Uterus (tissue), 4 donors: Measurements from ENCODE around the gene ZDHHC12. TPM values are rescaled to one million over a fixed set of nuclear protein-coding genes. Genes with fewer than 3 reads are reported as not detected.
A peak's percentile ranks its signal among the peaks of the same experiment; 100 is the strongest.

Experiments used
- DNase-seq, 2 donors: peaks; one replicate each; pipeline ENCODE4 v3.0.0-alpha.2; 2019 to 2020
- H3K27ac ChIP-seq, 2 donors: fragments of 200-600 bp; sonication (generic); 1 replicate in 1 of 2; 2 replicates in 1 of 2; pipeline ENCODE4 v1.5.1; 2016 to 2018
- H3K27me3 ChIP-seq, 2 donors: fragments of 200-600 bp; sonication (generic); one replicate each; pipeline ENCODE4 v1.5.1; 2018 to 2019; ENCODE audit warnings: control low read depth in 1 of 2
- H3K36me3 ChIP-seq, 2 donors: fragments of 200-600 bp; sonication (generic); one replicate each; pipeline ENCODE4 v1.5.1; 2019; ENCODE audit warnings: control low read depth in 1 of 2
- H3K4me1 ChIP-seq, 2 donors: fragments of 200-600 bp; sonication (generic); one replicate each; pipeline ENCODE4 v1.5.1; 2018 to 2019; ENCODE audit warnings: control low read depth in 1 of 2
- H3K4me3 ChIP-seq, 2 donors: fragments of 200-600 bp; sonication (generic); 1 replicate in 1 of 2; 2 replicates in 1 of 2; pipeline ENCODE4 v1.5.1; 2018 to 2019; ENCODE audit warnings: mild to moderate bottlenecking in 1 of 2
- H3K9me3 ChIP-seq, 2 donors: fragments of 200-600 bp; sonication (generic); one replicate each; pipeline ENCODE4 v1.5.1; 2019; ENCODE audit warnings: control low read depth in 1 of 2
- CTCF ChIP-seq, 4 experiments: fragments of 200-600 bp in 2 of 4; fragments of 450-650 bp in 2 of 4; sonication (generic) in 2 of 4; IDR thresholded peaks; one replicate each; pipeline ENCODE4 v1.5.1; 2016 to 2019; ENCODE audit warnings: antibody characterized with exemption in 4 of 4, mild to moderate bottlenecking in 2 of 4, moderate library complexity in 1 of 4
- POLR2A ChIP-seq, 2 donors: fragments of 450-650 bp; IDR thresholded peaks; one replicate each; pipeline ENCODE4 v1.6.1; 2016; ENCODE audit warnings: antibody characterized with exemption in 2 of 2, mild to moderate bottlenecking in 1 of 2, moderate library complexity in 1 of 2
- intact Hi-C: fragments of 100-400 bp; cut with DNase I; formaldehyde crosslinking; loops from one replicate; pipeline ENCODE4 v1.15.1; 2023; ENCODE audit warnings: low total_unique reads
- total RNA-seq, 4 donors: library from RNA; depleted of rRNA in 3 of 4; stranded (reverse); fragments of >200 nt in 3 of 4; gene quantifications; one replicate each; pipeline versions ENCODE4 v1.1.0 to v1.2.4, GENCODE V29; 2014 to 2023
- donor health status: DM: yes; HTN: yes; CAD: no.

The ZDHHC12 gene
- total RNA-seq, 4 donors from 2014 or later: 0.59 to 11.7 (median 6.5) TPM

- no peaks in the 10 kb centered on the region for H3K9me3 ChIP-seq
- no peaks in the 10 kb centered on the region for H3K27me3 ChIP-seq
- no peak overlapping the region for H3K4me3 ChIP-seq
- H3K36me3 ChIP-seq: no peaks in the 10 kb centered on the region
- intact Hi-C loops: no loop called here
- H3K27ac ChIP-seq: no peak overlapping the region
- no peak for TF ChIP-seq POLR2A (IDR thresholded peaks at IDR 0.05)
- TF ChIP-seq CTCF (IDR thresholded peaks at IDR 0.05): no peak
- H3K4me1 ChIP-seq: peaks cover 0 to 13% of the 10 kb centered on the region in 2 donors
- no peak for DNase-seq
These were observed 36.5 kb downstream of the ZDHHC12 start for GRCh38 chr9:128687453-128687852.

- Histone ChIP-seq H3K36me3 (no peaks in the 10 kb centered on the region), H3K27me3 (no peaks in the 10 kb centered on the region), H3K9me3 (no peaks in the 10 kb centered on the region), H3K4me3 (no peak overlapping the region), H3K27ac (no peak overlapping the region), H3K4me1 (peaks cover 0 to 9% of the 10 kb centered on the region in 2 donors)
- no peak for TF ChIP-seq POLR2A (IDR thresholded peaks at IDR 0.05)
- no peak for TF ChIP-seq CTCF (IDR thresholded peaks at IDR 0.05)
- intact Hi-C loops: no loop called here
- DNase-seq: no peak
These were observed 38.1 kb downstream of the ZDHHC12 start for GRCh38 chr9:128685636-128686489.

DNA sequence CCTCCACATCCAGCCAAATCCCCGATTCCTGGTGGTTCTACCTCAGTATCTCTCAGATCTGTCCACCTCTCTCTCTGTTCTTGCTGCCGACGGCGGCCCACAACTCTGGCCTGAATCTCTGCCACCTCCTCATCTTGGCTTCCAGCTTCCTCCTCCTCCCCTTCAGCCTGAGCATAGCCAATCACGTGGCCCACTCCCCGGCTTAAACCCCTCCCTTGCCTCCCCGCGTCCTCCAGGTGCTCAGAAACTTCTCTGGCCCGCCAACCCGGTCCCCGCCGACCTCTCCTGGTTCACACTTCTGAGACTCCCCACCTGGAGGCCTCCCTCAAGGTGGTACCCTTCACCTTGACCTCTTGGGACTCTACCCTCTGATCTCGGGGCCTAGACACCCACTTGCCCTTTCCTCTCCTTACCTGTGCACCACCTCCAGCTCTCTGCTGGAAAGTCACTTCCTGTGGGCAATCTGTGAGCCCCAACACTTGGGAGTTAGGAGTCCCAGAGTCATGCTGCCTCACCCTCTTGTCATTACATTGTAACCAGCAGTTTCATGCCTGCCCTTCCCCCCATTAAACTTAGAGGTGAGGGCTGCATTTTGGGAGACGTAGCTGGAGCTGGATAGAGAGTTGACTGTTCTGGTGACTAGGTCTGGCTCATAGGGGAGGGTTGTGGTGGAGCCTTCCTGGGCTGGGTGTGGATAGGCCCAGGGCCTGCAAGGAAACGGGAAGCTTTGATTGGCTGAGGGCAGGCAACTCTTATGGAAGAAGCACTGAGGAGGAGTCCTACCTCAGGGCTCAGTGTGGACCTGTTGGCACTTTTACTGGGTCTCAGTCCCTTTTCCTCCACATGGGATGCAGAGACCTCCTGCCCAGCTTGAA, 39.4 kb downstream of the ZDHHC12 start:
- Histone ChIP-seq H3K27me3 (no peaks in the 10 kb centered on the region), H3K36me3 (no peaks in the 10 kb centered on the region), H3K4me1 (peaks cover 0 to 3% of the 10 kb centered on the region in 2 donors), H3K4me3 (peak overlapping the region; percentile 35 to 57), H3K9me3 (no peaks in the 10 kb centered on the region), H3K27ac (peak overlapping the region; percentile 66 to 82)
- DNase-seq: peak; percentile 66 to 74
- TF ChIP-seq POLR2A (IDR thresholded peaks at IDR 0.05) (peak; percentile 51 to 59), CTCF (IDR thresholded peaks at IDR 0.05) (no peak)
- intact Hi-C loops: no loop called here

- H3K4me1 ChIP-seq: peaks cover 0 to 3% of the 10 kb centered on the region in 2 donors
- intact Hi-C loops: no loop called here
- H3K9me3 ChIP-seq: no peaks in the 10 kb centered on the region
- no peak for TF ChIP-seq CTCF (IDR thresholded peaks at IDR 0.05)
- TF ChIP-seq POLR2A (IDR thresholded peaks at IDR 0.05): no peak
- H3K27me3 ChIP-seq: no peaks in the 10 kb centered on the region
- DNase-seq: no peak
- H3K36me3 ChIP-seq: no peaks in the 10 kb centered on the region
- H3K27ac ChIP-seq: peak overlapping the region; percentile 66 to 82
- peak overlapping the region; percentile 35 to 57 for H3K4me3 ChIP-seq
These were observed 39.9 kb downstream of the ZDHHC12 start for GRCh38 chr9:128684065-128684324.
